Omental fat pad (tissue), 4 donors: Measurements from ENCODE around the gene TMEM185B. TPM values are rescaled to one million over a fixed set of nuclear protein-coding genes. Genes with fewer than 3 reads are reported as not detected.

ENCODE experiments used
- ATAC-seq: fragments of 150-250 bp; one replicate; pipeline ENCODE4 v1.9.1; 2016; ENCODE audit warnings: mild to moderate bottlenecking, moderate library complexity; ENCODE audit not compliant: low FRiP score
- DNase-seq: peaks from one replicate; pipeline ENCODE4 v3.0.0-alpha.2; 2019; ENCODE audit warnings: low spot score
- total RNA-seq, 4 donors: library from RNA; depleted of rRNA; stranded (reverse); fragments of >200 nt; gene quantifications; one replicate each; pipeline ENCODE4 v1.1.0, GENCODE V29; 2016
- TF ChIP-seq, protein P1 (sequence below), 3 donors: fragments of 450-650 bp; IDR thresholded peaks; one replicate each; pipeline ENCODE4 v1.5.1; 2016 to 2017; ENCODE audit warnings: antibody characterized with exemption in 3 of 3, mild to moderate bottlenecking in 3 of 3, moderate library complexity in 2 of 3

Gene TMEM185B
- total RNA-seq, 4 donors from 2014 or later = 21.5 to 31.7 (median 25.1) TPM

DNA sequence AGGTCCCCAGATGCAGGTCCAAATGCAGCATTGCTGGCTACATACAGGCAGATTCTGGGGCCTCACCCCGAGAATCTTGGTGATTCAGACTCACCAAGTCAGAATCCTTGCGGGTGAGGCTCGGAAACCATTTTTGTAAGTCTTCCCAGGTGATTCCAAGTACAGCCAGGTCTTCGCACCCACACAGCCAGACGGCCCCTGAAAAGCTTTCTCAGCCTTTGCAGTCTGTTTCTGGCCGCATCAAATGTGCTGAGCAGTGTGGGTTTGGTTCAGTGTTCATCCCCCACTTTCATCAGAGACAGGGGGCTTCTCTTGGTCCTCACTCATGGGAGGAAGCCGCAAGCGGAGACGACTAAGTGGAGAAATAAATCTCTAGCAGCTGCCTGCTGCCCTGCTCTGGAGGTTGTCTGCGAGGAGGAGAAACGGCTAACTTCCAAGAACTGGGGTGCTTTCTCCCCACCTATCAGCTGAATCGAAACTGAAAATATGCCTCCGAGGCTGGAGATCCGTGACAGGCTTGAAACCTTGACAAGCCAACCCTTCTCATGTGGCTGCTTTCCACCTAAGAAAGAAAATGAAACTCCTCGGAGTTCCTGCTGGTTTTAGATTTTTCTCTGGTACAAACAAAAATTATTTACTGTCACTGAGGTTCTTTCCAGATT lies 8.9 kb upstream of the TMEM185B start:
- TF ChIP-seq, protein P1, sequence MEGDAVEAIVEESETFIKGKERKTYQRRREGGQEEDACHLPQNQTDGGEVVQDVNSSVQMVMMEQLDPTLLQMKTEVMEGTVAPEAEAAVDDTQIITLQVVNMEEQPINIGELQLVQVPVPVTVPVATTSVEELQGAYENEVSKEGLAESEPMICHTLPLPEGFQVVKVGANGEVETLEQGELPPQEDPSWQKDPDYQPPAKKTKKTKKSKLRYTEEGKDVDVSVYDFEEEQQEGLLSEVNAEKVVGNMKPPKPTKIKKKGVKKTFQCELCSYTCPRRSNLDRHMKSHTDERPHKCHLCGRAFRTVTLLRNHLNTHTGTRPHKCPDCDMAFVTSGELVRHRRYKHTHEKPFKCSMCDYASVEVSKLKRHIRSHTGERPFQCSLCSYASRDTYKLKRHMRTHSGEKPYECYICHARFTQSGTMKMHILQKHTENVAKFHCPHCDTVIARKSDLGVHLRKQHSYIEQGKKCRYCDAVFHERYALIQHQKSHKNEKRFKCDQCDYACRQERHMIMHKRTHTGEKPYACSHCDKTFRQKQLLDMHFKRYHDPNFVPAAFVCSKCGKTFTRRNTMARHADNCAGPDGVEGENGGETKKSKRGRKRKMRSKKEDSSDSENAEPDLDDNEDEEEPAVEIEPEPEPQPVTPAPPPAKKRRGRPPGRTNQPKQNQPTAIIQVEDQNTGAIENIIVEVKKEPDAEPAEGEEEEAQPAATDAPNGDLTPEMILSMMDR (IDR thresholded peaks at IDR 0.05) = no peak
- ATAC-seq (peak; percentile 77), DNase-seq (no peak)

GRCh38 chr2:120231564-120231973 lies 8.4 kb upstream of the TMEM185B start:
- no peak for DNase-seq
- TF ChIP-seq, protein P1 (IDR thresholded peaks at IDR 0.05) = no peak
- no peak for ATAC-seq

GRCh38 chr2:120230515-120231471 lies 7.6 kb upstream of the TMEM185B start:
- ATAC-seq = no peak

DNA sequence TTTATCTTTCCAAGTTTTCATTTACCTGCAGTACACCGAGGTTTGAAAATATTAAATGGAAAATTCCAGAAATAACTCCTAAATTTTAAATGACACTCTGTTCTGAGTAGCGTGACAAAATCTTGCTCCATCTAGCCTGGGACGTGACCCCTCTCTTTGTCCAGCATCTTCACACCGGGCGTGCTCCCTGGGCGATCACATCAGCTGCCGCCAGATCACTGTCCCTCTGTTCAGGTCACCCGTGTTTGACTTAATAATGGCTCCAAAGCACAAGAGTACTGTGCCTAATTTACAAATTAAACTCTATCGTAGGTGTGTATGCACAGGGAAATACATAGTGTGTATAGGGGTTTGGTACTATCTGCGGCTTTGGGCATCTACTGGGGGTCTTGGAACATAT lies 6.1 kb upstream of the TMEM185B start:
- TF ChIP-seq, protein P1 (IDR thresholded peaks at IDR 0.05) = no peak
- no peak for DNase-seq
- no peak for ATAC-seq

More at GRCh38 chr2:120230515-120231471, 7.6 kb upstream of the TMEM185B start:
- TF ChIP-seq, protein P1 (IDR thresholded peaks at IDR 0.05) = no peak
- no peak for DNase-seq

DNA sequence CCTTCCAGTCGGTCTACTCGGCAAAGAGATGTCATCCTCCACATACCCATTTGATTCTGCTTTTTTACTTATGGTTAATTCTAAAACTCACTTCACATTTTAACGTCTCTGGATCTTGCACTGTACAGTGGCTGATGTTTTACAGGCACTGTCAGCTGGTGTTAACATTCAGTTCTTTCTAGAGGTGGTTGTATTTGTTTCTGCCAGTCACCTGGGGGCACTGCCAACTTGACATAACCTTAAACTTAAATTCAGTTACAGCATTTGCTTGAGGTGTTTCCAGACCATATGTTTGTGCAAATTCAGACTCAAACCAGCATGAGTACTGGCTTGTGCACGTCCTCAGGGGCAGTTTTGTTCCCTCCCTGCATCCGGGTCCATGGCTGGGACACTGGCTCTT lies 5.3 kb upstream of the TMEM185B start:
- ATAC-seq = no peak
- DNase-seq = no peak
- TF ChIP-seq, protein P1 (IDR thresholded peaks at IDR 0.05) = no peak

DNA sequence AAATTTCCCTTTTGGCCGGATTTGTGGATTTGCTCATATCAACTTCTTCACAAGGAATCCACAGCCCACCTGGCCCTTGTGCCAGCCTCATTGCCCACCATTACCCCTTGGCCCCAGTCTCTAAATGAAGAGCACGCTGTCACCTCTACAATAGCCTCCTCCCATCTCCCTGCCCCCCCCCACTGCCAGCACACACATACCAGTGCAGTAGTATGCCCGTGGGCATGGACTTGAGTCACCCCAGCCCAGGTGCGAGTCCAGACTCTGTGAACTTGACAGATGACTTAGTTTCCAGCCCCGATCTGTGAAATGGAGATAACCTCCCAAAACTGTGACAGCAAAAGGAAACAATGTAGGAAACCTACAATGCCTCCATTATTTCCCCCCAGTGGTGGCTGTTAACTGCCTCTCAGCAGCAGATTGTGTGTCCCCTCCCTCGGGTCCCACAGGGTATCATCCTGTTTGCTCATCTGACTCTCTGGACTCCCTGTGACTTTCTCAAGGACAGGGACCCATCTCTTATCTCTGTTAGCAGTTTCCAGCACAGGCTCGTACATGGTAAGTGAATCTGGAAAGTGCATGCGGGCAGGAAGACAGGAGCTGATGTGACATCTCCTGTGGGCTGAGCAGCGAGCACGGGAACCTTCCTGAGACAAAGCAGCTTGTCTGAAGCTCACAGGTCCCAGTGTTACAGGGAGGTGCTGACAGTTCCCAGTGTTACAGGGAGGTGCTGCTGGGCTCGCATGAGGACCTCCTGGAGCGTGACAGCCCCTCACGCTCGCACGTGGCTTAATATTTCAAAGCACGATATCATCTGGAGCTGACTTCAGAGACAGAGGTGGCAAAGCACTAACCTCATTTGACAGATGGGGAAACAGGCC lies 4.2 kb upstream of the TMEM185B start:
- DNase-seq = no peak

More for the DNA sequence above, 4.2 kb upstream of the TMEM185B start:
- TF ChIP-seq, protein P1 (IDR thresholded peaks at IDR 0.05) = no peak
- no peak for ATAC-seq
